Astrocyte of the spinal cord (primary cell): Measurements from ENCODE around the gene TMEM164.
A peak's percentile ranks its signal among the peaks of the same experiment; 100 is the strongest.

ENCODE experiments used
- DNase-seq: peaks from one replicate; pipeline ENCODE4 v3.0.0; 2011; ENCODE audit warnings: low read depth, low spot score
- H3K4me3 ChIP-seq: 2 replicates; pipeline ENCODE4 v1.5.1; 2011; ENCODE audit warnings: low read depth, mild to moderate bottlenecking, low read length, moderate library complexity
- in situ Hi-C: cut with HindIII; loops from 2 replicates; pipeline ENCODE4 v1.10.0; 2017; ENCODE audit warnings: low sequenced_read_pairs
- TF ChIP-seq, protein P1 (sequence below): IDR thresholded peaks from 2 replicates; pipeline ENCODE4 v1.5.1; 2012; ENCODE audit warnings: low read depth, mild to moderate bottlenecking, low read length, inconsistent platforms

TMEM164 gene

DNA sequence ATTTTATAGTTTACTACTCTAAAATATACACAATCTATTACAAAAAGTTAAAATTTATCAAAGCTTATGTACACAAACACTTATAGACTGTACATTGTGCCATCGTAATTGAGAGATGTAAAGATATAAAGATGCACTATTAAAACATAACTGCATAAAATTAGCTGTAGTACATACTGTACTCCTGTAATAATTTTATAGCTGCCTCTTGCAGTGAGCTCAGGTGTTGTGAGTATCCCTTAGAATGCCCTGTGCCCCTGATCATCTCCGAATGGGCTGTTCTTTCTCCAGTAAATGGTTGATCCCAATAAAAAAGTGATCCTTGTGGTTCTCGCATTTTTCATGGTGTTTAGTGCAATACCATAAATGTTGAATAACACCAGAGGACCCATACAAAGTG is 101.2 kb downstream of the TMEM164 start:
- in situ Hi-C loops: no loop called here
- TF ChIP-seq, protein P1, sequence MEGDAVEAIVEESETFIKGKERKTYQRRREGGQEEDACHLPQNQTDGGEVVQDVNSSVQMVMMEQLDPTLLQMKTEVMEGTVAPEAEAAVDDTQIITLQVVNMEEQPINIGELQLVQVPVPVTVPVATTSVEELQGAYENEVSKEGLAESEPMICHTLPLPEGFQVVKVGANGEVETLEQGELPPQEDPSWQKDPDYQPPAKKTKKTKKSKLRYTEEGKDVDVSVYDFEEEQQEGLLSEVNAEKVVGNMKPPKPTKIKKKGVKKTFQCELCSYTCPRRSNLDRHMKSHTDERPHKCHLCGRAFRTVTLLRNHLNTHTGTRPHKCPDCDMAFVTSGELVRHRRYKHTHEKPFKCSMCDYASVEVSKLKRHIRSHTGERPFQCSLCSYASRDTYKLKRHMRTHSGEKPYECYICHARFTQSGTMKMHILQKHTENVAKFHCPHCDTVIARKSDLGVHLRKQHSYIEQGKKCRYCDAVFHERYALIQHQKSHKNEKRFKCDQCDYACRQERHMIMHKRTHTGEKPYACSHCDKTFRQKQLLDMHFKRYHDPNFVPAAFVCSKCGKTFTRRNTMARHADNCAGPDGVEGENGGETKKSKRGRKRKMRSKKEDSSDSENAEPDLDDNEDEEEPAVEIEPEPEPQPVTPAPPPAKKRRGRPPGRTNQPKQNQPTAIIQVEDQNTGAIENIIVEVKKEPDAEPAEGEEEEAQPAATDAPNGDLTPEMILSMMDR: no peak
- DNase-seq: no peak
- no peak overlapping the region for H3K4me3 ChIP-seq

DNA sequence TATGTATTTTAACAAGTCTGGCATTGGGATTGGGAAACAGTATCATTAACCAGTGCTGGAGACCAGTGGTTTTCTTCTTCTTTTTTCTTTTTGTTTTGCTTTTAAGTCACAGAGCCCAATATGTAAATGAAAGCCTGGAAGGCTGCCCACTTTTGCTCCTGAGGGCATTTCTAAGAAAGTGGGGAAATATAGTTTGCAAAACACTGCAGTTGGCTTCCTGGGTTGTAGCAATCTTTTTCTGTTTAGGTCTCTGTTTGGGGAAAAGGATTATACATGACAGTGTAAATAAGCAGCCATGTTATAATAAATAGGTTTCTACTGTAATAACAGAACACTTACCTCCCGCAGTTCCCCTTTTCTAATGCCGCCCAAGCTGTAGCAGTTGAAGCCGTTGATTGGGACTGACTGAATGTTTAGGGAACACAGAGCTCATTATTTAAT is 105.5 kb downstream of the TMEM164 start:
- TF ChIP-seq, protein P1: no peak
- in situ Hi-C loops: no loop called here
- H3K4me3 ChIP-seq: no peak overlapping the region
- DNase-seq: peak; percentile 37

DNA sequence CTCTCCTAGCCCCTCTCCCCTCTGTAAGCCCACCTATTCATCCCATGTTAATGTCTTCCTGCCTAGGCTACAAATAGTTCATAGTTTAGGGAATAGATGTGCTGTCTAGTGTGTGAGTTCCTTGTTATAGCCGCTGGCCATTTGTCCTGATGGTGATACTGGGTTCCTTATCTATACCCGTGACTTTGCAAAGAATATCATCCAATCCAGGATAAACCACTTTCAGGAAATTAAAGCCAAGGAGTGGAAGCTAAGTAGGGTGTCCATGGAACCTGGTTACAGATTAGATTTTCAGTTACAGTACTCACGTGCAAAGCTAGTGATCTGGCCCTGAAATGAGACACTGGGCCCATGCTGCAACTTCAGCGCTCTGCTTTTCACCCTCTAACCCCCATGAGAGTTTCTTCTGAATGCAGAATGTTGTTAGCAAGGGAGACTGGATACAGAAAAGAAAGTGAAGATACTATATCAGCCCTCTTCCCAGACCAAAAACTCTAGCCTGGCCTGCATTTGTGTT is 111.4 kb downstream of the TMEM164 start:
- in situ Hi-C loops: no loop called here
- no peak for DNase-seq
- H3K4me3 ChIP-seq: no peak overlapping the region
- TF ChIP-seq, protein P1: no peak

- in situ Hi-C loops: no loop called here
- DNase-seq: no peak
- H3K4me3 ChIP-seq: no peak overlapping the region
- TF ChIP-seq, protein P1: no peak
Observed at GRCh38 chrX:110116066-110116980, 113.4 kb downstream of the TMEM164 start.

GRCh38 chrX:110118530-110118929 is 115.6 kb downstream of the TMEM164 start:
- no peak overlapping the region for H3K4me3 ChIP-seq
- in situ Hi-C loops: no loop called here
- no peak for DNase-seq
- TF ChIP-seq, protein P1: no peak

- in situ Hi-C loops: no loop called here
- no peak overlapping the region for H3K4me3 ChIP-seq
- TF ChIP-seq, protein P1: no peak
- DNase-seq: no peak
Observed at GRCh38 chrX:110119480-110119879, 116.6 kb downstream of the TMEM164 start.
